ENCODE measurements around the gene GIGYF1. TPM values are rescaled to one million over a fixed set of nuclear protein-coding genes. Genes with fewer than 3 reads are reported as not detected.

GIGYF1 gene
- total and polyA plus RNA-seq, 2 of the 13 experiments (the other 11 are each of a cell fraction or from before 2014, with no cell fraction given), result 7.6 to 16.1 TPM

DNA sequence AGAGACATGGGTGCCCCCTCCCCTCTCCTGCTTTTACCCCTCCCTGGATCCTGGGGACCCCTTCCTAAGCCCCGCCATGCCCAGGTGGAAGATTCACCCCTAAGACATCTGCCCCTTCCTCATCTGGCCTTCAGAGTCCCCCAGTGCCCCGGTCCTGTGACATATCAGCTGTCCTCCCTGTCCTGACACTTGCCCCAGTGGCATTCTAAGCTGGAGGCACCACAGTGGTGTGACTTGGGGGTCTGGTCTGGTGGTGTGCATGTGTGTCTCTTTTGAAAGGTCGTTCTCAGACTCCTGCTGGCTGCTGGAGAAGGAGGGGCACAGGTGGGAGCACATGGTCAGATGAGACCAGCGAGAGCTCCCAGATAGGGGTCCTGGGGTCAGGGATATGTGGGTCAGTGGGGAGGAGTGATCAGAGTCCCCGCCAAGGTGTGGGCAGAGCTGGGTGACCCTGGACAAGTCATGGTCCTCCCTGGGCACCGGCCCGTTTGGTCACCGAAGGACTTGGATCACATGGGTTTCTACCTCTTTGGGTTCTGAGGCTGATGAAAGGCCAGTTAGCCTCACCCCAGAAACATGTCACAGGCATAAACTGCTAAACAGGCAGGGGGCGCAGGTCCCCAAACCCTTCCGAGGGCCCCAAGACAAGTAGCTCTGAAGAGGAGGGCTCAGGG, 52.1 kb downstream of the GIGYF1 start (continued):
- TF ChIP-seq, protein P1, sequence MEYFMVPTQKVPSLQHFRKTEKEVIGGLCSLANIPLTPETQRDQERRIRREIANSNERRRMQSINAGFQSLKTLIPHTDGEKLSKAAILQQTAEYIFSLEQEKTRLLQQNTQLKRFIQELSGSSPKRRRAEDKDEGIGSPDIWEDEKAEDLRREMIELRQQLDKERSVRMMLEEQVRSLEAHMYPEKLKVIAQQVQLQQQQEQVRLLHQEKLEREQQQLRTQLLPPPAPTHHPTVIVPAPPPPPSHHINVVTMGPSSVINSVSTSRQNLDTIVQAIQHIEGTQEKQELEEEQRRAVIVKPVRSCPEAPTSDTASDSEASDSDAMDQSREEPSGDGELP (IDR thresholded peaks at IDR 0.05; ENCODE audit: borderline replicate concordance, low read depth), result peak; percentile 40; the same call in 1 of the 2 replicates
- TF ChIP-seq KDM4B (CRISPR knock-in tag; IDR thresholded peaks at IDR 0.05), result no peak
- no peak for TF ChIP-seq MED1 (CRISPR knock-in tag; IDR thresholded peaks at IDR 0.05)
- 0 out of 2 replicates have a peak, but pooled peaks have one; percentile 5 for TF ChIP-seq ZNF792 (CRISPR knock-in tag; IDR thresholded peaks at IDR 0.05)
- TF ChIP-seq JUN (CRISPR knock-in tag; IDR thresholded peaks at IDR 0.05), result 0 out of 2 replicates have a peak, but pooled peaks have one; percentile 31
- no peak for TF ChIP-seq HOXA7 (CRISPR knock-in tag; IDR thresholded peaks at IDR 0.05)
- TF ChIP-seq, protein P2, sequence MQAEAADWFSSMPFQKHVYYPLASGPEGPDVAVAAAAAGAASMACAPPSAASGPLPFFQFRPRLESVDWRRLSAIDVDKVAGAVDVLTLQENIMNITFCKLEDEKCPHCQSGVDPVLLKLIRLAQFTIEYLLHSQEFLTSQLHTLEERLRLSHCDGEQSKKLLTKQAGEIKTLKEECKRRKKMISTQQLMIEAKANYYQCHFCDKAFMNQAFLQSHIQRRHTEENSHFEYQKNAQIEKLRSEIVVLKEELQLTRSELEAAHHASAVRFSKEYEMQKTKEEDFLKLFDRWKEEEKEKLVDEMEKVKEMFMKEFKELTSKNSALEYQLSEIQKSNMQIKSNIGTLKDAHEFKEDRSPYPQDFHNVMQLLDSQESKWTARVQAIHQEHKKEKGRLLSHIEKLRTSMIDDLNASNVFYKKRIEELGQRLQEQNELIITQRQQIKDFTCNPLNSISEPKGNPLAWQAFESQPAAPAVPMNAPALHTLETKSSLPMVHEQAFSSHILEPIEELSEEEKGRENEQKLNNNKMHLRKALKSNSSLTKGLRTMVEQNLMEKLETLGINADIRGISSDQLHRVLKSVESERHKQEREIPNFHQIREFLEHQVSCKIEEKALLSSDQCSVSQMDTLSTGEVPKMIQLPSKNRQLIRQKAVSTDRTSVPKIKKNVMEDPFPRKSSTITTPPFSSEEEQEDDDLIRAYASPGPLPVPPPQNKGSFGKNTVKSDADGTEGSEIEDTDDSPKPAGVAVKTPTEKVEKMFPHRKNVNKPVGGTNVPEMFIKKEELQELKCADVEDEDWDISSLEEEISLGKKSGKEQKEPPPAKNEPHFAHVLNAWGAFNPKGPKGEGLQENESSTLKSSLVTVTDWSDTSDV (CRISPR knock-in tag; IDR thresholded peaks at IDR 0.05), result no peak
- TF ChIP-seq THAP11 (CRISPR knock-in tag; IDR thresholded peaks at IDR 0.05), result no peak; the same call in 1 of the 2 replicates
- TF ChIP-seq ZUFSP (CRISPR knock-in tag; IDR thresholded peaks at IDR 0.05; ENCODE audit: borderline replicate concordance), result no peak
- no peak for TF ChIP-seq GATAD2A (CRISPR knock-in tag; IDR thresholded peaks at IDR 0.05)
- no peak for TF ChIP-seq ZKSCAN5 (CRISPR knock-in tag; IDR thresholded peaks at IDR 0.05)
- no peak for TF ChIP-seq ISL2 (CRISPR knock-in tag; IDR thresholded peaks at IDR 0.05)
- TF ChIP-seq PAX8 (CRISPR knock-in tag; IDR thresholded peaks at IDR 0.05; ENCODE audit: borderline replicate concordance), result no peak
- TF ChIP-seq MEIS2 (CRISPR knock-in tag; IDR thresholded peaks at IDR 0.05), result no peak
- TF ChIP-seq, protein P3, sequence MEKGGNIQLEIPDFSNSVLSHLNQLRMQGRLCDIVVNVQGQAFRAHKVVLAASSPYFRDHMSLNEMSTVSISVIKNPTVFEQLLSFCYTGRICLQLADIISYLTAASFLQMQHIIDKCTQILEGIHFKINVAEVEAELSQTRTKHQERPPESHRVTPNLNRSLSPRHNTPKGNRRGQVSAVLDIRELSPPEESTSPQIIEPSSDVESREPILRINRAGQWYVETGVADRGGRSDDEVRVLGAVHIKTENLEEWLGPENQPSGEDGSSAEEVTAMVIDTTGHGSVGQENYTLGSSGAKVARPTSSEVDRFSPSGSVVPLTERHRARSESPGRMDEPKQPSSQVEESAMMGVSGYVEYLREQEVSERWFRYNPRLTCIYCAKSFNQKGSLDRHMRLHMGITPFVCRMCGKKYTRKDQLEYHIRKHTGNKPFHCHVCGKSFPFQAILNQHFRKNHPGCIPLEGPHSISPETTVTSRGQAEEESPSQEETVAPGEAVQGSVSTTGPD (CRISPR knock-in tag; IDR thresholded peaks at IDR 0.05), result no peak
- no peak for TF ChIP-seq ZNF205 (CRISPR knock-in tag; IDR thresholded peaks at IDR 0.05)
- TF ChIP-seq ZBTB20 (CRISPR knock-in tag; IDR thresholded peaks at IDR 0.05; ENCODE audit: borderline replicate concordance, low read depth), result 0 out of 2 replicates have a peak, but pooled peaks have one; percentile 69
- TF ChIP-seq SRSF1 (optimal IDR thresholded peaks at IDR 0.05; ENCODE audit: low read depth, low read length), result no peak
- TF ChIP-seq FOXM1 (CRISPR knock-in tag; IDR thresholded peaks at IDR 0.05), result no peak
- TF ChIP-seq TGIF2 (CRISPR knock-in tag; IDR thresholded peaks at IDR 0.05), result 0 out of 2 replicates have a peak, but pooled peaks have one; percentile 20
- no peak for TF ChIP-seq NFYB (CRISPR knock-in tag; IDR thresholded peaks at IDR 0.05)
- no peak for TF ChIP-seq RFX1 (IDR thresholded peaks at IDR 0.05)
- TF ChIP-seq IKZF4 (CRISPR knock-in tag; IDR thresholded peaks at IDR 0.05; ENCODE audit: borderline replicate concordance, low read depth, not compliant biosample characterization), result no peak
- TF ChIP-seq ZNF720 (CRISPR knock-in tag; IDR thresholded peaks at IDR 0.05), result no peak
- peak; percentile 8; the same call in 1 of the 2 replicates for TF ChIP-seq ZNF746 (CRISPR knock-in tag; IDR thresholded peaks at IDR 0.05)
- no peak for TF ChIP-seq RXRA (CRISPR knock-in tag; IDR thresholded peaks at IDR 0.05)

Measured in HepG2 (cell line).